ENCODE measurements around the gene TADA2A.

TADA2A gene

GRCh38 chr17:37489197-37490001 lies 82.7 kb downstream of the TADA2A start, which contains the start of gene DUSP14 (continued):
- TF ChIP-seq CTCF (tag by site-specific recombination; IDR thresholded peaks at IDR 0.05) (peak; percentile 92), ZNF639 (tag by site-specific recombination; IDR thresholded peaks at IDR 0.05) (no peak), ZNF768 (tag by site-specific recombination; IDR thresholded peaks at IDR 0.05) (no peak), ZSCAN30 (tag by site-specific recombination; IDR thresholded peaks at IDR 0.05) (0 out of 2 replicates have a peak, but pooled peaks have one; percentile 31), ZNF148 (tag by site-specific recombination; IDR thresholded peaks at IDR 0.05; ENCODE audit: borderline replicate concordance) (no peak), PBX3 (CRISPR knock-in tag; IDR thresholded peaks at IDR 0.05) (0 out of 2 replicates have a peak, but pooled peaks have one; percentile 10), ZNF366 (tag by site-specific recombination; conservative IDR thresholded peaks at IDR 0.05) (no peak), KLF16 (tag by site-specific recombination; IDR thresholded peaks at IDR 0.05) (0 out of 2 replicates have a peak, but pooled peaks have one; percentile 28), ZNF18 (tag by site-specific recombination; IDR thresholded peaks at IDR 0.05) (peak; percentile 76), ZIC2 (tag by site-specific recombination; IDR thresholded peaks at IDR 0.05) (peak; percentile 71), ZNF48 (tag by site-specific recombination; IDR thresholded peaks at IDR 0.05) (no peak), ZNF146 (tag by site-specific recombination; IDR thresholded peaks at IDR 0.05) (no peak), OVOL3 (tag by site-specific recombination; IDR thresholded peaks at IDR 0.05) (no peak), ZNF600 (tag by site-specific recombination; IDR thresholded peaks at IDR 0.05) (0 out of 2 replicates have a peak, but pooled peaks have one; percentile 21), ZBTB49 (tag by site-specific recombination; IDR thresholded peaks at IDR 0.05; ENCODE audit: low read depth) (no peak), GFI1B (tag by site-specific recombination; IDR thresholded peaks at IDR 0.05) (no peak), ZNF266 (tag by site-specific recombination; IDR thresholded peaks at IDR 0.05; ENCODE audit: low read depth) (no peak), ZSCAN4 (tag by site-specific recombination; IDR thresholded peaks at IDR 0.05) (no peak), ZFP41 (tag by site-specific recombination; IDR thresholded peaks at IDR 0.05; ENCODE audit: borderline replicate concordance) (no peak), SP2 (tag by site-specific recombination; IDR thresholded peaks at IDR 0.05) (no peak), ZNF704 (tag by site-specific recombination; IDR thresholded peaks at IDR 0.05) (no peak), FEZF1 (tag by site-specific recombination; IDR thresholded peaks at IDR 0.05) (no peak), YY1 (tag by site-specific recombination; IDR thresholded peaks at IDR 0.05) (no peak), GLIS1 (tag by site-specific recombination; IDR thresholded peaks at IDR 0.05) (peak; percentile 99), ZNF335 (tag by site-specific recombination; conservative IDR thresholded peaks at IDR 0.05) (peak; percentile 88), ZNF843 (tag by site-specific recombination; IDR thresholded peaks at IDR 0.05) (no peak)

Measured in HEK293 (cell line).